ENCODE data around the gene NTN1. TPM values are rescaled to one million over a fixed set of nuclear protein-coding genes. Genes with fewer than 3 reads are reported as not detected.

NTN1 gene
- total RNA-seq, 1 donor from 2014 or later, result 2.5 TPM

GRCh38 chr17:9107527-9107926 lies 86.2 kb downstream of the NTN1 start:
- Mint-ChIP-seq H3K4me3 (no peak overlapping the region), H3K4me1 (peaks cover 13% of the 10 kb centered on the region), H3K36me3 (no peaks in the 10 kb centered on the region), H3K9me3 (no peaks in the 10 kb centered on the region), H3K27ac (no peak overlapping the region), H3K27me3 (ENCODE audit: low read depth) (peaks cover 12% of the 10 kb centered on the region)
- no peak for TF ChIP-seq CTCF (IDR thresholded peaks at IDR 0.05; ENCODE audit: unreplicated experiment)
- no peak for DNase-seq (ENCODE audit: low spot score in 2 of 2, unreplicated experiment in 2 of 2)

GRCh38 chr17:9108146-9108545 lies 86.8 kb downstream of the NTN1 start:
- H3K9me3 Mint-ChIP-seq, result no peaks in the 10 kb centered on the region
- no peak overlapping the region for H3K27ac Mint-ChIP-seq
- no peaks in the 10 kb centered on the region for H3K36me3 Mint-ChIP-seq
- TF ChIP-seq CTCF (IDR thresholded peaks at IDR 0.05; ENCODE audit: unreplicated experiment), result no peak
- peaks cover 13% of the 10 kb centered on the region for H3K4me1 Mint-ChIP-seq
- no peak overlapping the region for H3K4me3 Mint-ChIP-seq
- no peak for DNase-seq (ENCODE audit: low spot score in 2 of 2, unreplicated experiment in 2 of 2)
- peaks cover 12% of the 10 kb centered on the region for H3K27me3 Mint-ChIP-seq (ENCODE audit: low read depth)

GRCh38 chr17:9109933-9110332 lies 88.6 kb downstream of the NTN1 start:
- Mint-ChIP-seq H3K27me3 (ENCODE audit: low read depth) (peaks cover 15% of the 10 kb centered on the region), H3K4me1 (peaks cover 13% of the 10 kb centered on the region), H3K4me3 (no peak overlapping the region), H3K36me3 (no peaks in the 10 kb centered on the region), H3K9me3 (no peaks in the 10 kb centered on the region), H3K27ac (no peak overlapping the region)
- DNase-seq (ENCODE audit: low spot score in 2 of 2, unreplicated experiment in 2 of 2), result no peak
- TF ChIP-seq CTCF (IDR thresholded peaks at IDR 0.05; ENCODE audit: unreplicated experiment), result no peak

- Mint-ChIP-seq H3K9me3 (no peaks in the 10 kb centered on the region), H3K36me3 (no peaks in the 10 kb centered on the region), H3K27ac (no peak overlapping the region), H3K4me1 (peaks cover 11% of the 10 kb centered on the region), H3K4me3 (no peak overlapping the region), H3K27me3 (ENCODE audit: low read depth) (peaks cover 17% of the 10 kb centered on the region)
- no peak for TF ChIP-seq CTCF (IDR thresholded peaks at IDR 0.05; ENCODE audit: unreplicated experiment)
- no peak for DNase-seq (ENCODE audit: low spot score in 2 of 2, unreplicated experiment in 2 of 2)
Observed at GRCh38 chr17:9110501-9110900, 89.2 kb downstream of the NTN1 start.

- Mint-ChIP-seq H3K27me3 (ENCODE audit: low read depth) (peaks cover 24% of the 10 kb centered on the region), H3K27ac (no peak overlapping the region), H3K4me1 (peaks cover 13% of the 10 kb centered on the region), H3K36me3 (no peaks in the 10 kb centered on the region), H3K4me3 (peak overlapping the region; percentile 31), H3K9me3 (peaks cover 4% of the 10 kb centered on the region)
- no peak for TF ChIP-seq CTCF (IDR thresholded peaks at IDR 0.05; ENCODE audit: unreplicated experiment)
- DNase-seq (ENCODE audit: low spot score in 2 of 2, unreplicated experiment in 2 of 2), result peak in 1 of 2 experiments; percentile 57
Observed at GRCh38 chr17:9115214-9116191, 94.2 kb downstream of the NTN1 start.
